Trophoblast cell (in vitro differentiated cells and primary cell): ENCODE data around the gene HYAL2.
A peak's percentile ranks its signal among the peaks of the same experiment; 100 is the strongest.

Experiments
- DNase-seq, 2 donors: peaks; one replicate each; pipeline ENCODE4 v3.0.0-alpha.2; 2016
- H2AFZ ChIP-seq: 2 replicates; pipeline ENCODE4 v1.6.1; 2013; ENCODE audit warnings: low read length, moderate library complexity, mild to moderate bottlenecking; ENCODE audit not compliant: insufficient read depth, poor library complexity
- H2AK5ac ChIP-seq: 2 replicates; pipeline ENCODE4 v1.6.1; 2013; ENCODE audit warnings: mild to moderate bottlenecking, low read length
- H2BK120ac ChIP-seq: 2 replicates; pipeline ENCODE4 v1.6.1; 2013; ENCODE audit warnings: low read length, mild to moderate bottlenecking, moderate library complexity; ENCODE audit not compliant: insufficient read depth, poor library complexity
- H2BK12ac ChIP-seq: 2 replicates; pipeline ENCODE4 v1.6.1; 2013; ENCODE audit warnings: mild to moderate bottlenecking, low read length, moderate library complexity
- H2BK5ac ChIP-seq: 2 replicates; pipeline ENCODE4 v1.6.1; 2013; ENCODE audit warnings: low read length, low read depth, moderate library complexity, mild to moderate bottlenecking; ENCODE audit not compliant: poor library complexity
- H3K14ac ChIP-seq: 2 replicates; pipeline ENCODE4 v1.6.1; 2013; ENCODE audit warnings: mild to moderate bottlenecking, low read length
- H3K18ac ChIP-seq: 2 replicates; pipeline ENCODE4 v1.6.1; 2013; ENCODE audit warnings: mild to moderate bottlenecking, low read length
- H3K23ac ChIP-seq: 2 replicates; pipeline ENCODE4 v1.6.1; 2013; ENCODE audit warnings: low read length
- H3K27ac ChIP-seq: 2 replicates; pipeline ENCODE4 v1.5.1; 2013; ENCODE audit warnings: low read depth, mild to moderate bottlenecking, inconsistent platforms, low read length, moderate library complexity
- H3K27me3 ChIP-seq: 2 replicates; pipeline ENCODE4 v1.6.1; 2013; ENCODE audit warnings: inconsistent platforms, mild to moderate bottlenecking, low read length, moderate library complexity; ENCODE audit not compliant: insufficient read depth
- H3K36me3 ChIP-seq, 2 experiments: 1 replicate in 1 of 2; 2 replicates in 1 of 2; pipeline ENCODE4 v1.6.1; 2013; ENCODE audit warnings: low read length in 2 of 2, mild to moderate bottlenecking in 2 of 2, moderate library complexity in 1 of 2; ENCODE audit not compliant: insufficient read depth in 2 of 2, control insufficient read depth in 1 of 2
- H3K4ac ChIP-seq: 2 replicates; pipeline ENCODE4 v1.6.1; 2013; ENCODE audit warnings: low read depth, mild to moderate bottlenecking, low read length, moderate library complexity
- H3K4me1 ChIP-seq, 2 experiments: 1 replicate in 1 of 2; 2 replicates in 1 of 2; pipeline ENCODE4 v1.6.1; 2013; ENCODE audit warnings: low read length in 2 of 2, mild to moderate bottlenecking in 2 of 2, moderate library complexity in 1 of 2; ENCODE audit not compliant: insufficient read depth in 2 of 2, control insufficient read depth in 1 of 2
- H3K4me2 ChIP-seq: 2 replicates; pipeline ENCODE4 v1.6.1; 2013; ENCODE audit warnings: inconsistent platforms, mild to moderate bottlenecking, low read length, moderate library complexity
- H3K4me3 ChIP-seq: 2 replicates; pipeline ENCODE4 v1.5.1; 2013; ENCODE audit warnings: mild to moderate bottlenecking, low read depth, low read length, inconsistent platforms
- H3K79me1 ChIP-seq: one replicate; pipeline ENCODE4 v1.6.1; 2013; ENCODE audit warnings: low read length
- H3K79me2 ChIP-seq: 2 replicates; pipeline ENCODE4 v1.6.1; 2013; ENCODE audit warnings: low read length, mild to moderate bottlenecking; ENCODE audit not compliant: control insufficient read depth, insufficient read depth, poor library complexity
- H3K9ac ChIP-seq: 2 replicates; pipeline ENCODE4 v1.6.1; 2013; ENCODE audit warnings: mild to moderate bottlenecking, low read length
- H3K9me3 ChIP-seq: 2 replicates; pipeline ENCODE4 v1.6.1; 2013; ENCODE audit warnings: low read depth, mild to moderate bottlenecking, control low read depth, inconsistent platforms, low read length; ENCODE audit not compliant: insufficient read depth
- H4K12ac ChIP-seq: 2 replicates; pipeline ENCODE4 v1.6.1; 2013; ENCODE audit warnings: low read depth, mild to moderate bottlenecking, low read length, moderate library complexity
- H4K8ac ChIP-seq: 2 replicates; pipeline ENCODE4 v1.6.1; 2013; ENCODE audit warnings: low read depth, mild to moderate bottlenecking, low read length, moderate library complexity
- H4K91ac ChIP-seq: one replicate; pipeline ENCODE4 v1.6.1; 2013; ENCODE audit warnings: low read depth, mild to moderate bottlenecking, low read length, moderate library complexity
- WGBS: extraction: QIAGEN DNeasy Blood & Tissue Kit; methylation state at CpG from one replicate; pipeline ENCODE4 v1.1.7; 2013; ENCODE audit warnings: missing lambda C conversion rate; ENCODE audit not compliant: insufficient read length, insufficient coverage; ENCODE audit errors: extremely low coverage; 5-methylcytosine and 5-hydroxymethylcytosine counted together

The HYAL2 gene

DNA sequence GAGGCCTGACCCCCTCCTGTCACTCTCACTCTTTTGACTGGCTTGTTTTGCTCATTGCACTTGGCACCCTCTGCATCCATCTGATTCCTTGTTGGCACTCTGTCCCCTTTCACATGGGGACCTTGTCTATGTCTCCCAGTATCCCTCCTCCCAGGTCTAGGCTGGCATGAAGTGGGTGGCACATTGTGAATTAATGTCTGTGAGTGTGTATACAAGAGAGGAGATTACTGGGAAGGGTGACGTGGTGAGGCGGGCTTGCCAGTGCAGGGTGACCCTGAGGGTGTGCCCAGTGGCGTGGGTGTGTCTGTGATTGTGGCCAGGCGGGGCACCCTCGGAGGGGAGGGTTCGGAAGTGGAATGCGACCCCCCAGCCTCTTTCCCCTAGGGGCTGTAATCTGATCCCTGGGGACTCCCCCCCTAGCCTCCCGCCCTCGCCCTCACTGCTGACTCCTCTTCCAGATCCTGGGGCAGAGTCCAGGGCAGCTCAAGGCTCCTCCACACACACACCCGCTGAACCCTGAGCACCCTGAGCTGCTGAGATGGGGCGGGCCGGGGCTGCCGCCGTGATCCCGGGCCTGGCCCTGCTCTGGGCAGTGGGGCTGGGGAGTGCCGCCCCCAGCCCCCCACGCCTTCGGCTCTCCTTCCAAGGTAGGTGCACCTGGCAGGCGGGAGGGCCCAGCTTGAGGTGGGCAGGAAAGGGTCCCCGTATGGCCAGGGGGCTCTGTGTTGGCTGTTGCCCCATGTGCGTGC lies 53.7 kb downstream of the HYAL2 start, which contains the start of gene SEMA3B:
TSS of gene SEMA3B (plus strand) at position 445 of the 749 bp plus-strand sequence. CDS start at position 539, 94 bp downstream.
- Histone ChIP-seq H3K27ac (no peak within 1 kb of the TSS), H4K91ac (peak within 1 kb of the TSS; percentile 65), H3K79me1 (peaks cover 28% of the 10 kb centered on the region), H3K23ac (no peak within 1 kb of the TSS), H2BK5ac (no peak within 1 kb of the TSS), H4K8ac (no peak within 1 kb of the TSS), H2AFZ (no peak within 1 kb of the TSS), H4K12ac (no peak within 1 kb of the TSS), H3K4me2 (no peak within 1 kb of the TSS), H3K4me1 (peaks cover 49 to 50% of the 10 kb centered on the region in 2 experiments), H2BK120ac (peak within 1 kb of the TSS; percentile 34), H3K4ac (peak within 1 kb of the TSS; percentile 13), H2BK12ac (peak within 1 kb of the TSS; percentile 44), H3K79me2 (peaks cover 7% of the 10 kb centered on the region), H3K9ac (no peak within 1 kb of the TSS), H3K14ac (peak within 1 kb of the TSS; percentile 16), H3K4me3 (no peak within 1 kb of the TSS), H3K36me3 (no peaks in the 10 kb centered on the region), H3K9me3 (no peaks in the 10 kb centered on the region), H3K18ac (no peak within 1 kb of the TSS), H3K27me3 (no peaks in the 10 kb centered on the region), H2AK5ac (peak within 1 kb of the TSS; percentile 51)
- no CpG with 5 or more reads among the region's 21 CpGs for WGBS
- DNase-seq = no peak

DNA sequence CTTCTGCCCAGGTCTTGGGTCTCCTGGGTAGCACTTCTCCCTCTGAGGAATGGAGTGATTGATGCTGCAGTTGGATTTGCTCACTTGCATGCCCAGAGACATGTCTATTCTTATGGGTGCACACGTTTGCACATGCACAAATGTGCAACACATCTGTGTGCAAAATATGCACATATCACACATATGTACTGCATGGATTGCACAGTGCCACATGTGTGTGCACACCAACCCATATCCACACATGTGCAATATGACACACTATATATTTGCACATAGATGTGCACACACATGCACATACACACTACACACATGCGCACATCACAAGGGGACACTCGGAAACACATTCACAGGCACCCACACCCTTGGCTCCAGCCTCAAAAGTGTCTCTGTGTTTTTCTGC lies 54.3 kb downstream of the HYAL2 start:
- H3K79me1 ChIP-seq = peaks cover 30% of the 10 kb centered on the region
- no peak overlapping the region for H3K18ac ChIP-seq

More for the DNA sequence above, 54.3 kb downstream of the HYAL2 start:
- Histone ChIP-seq H2AFZ (no peak overlapping the region), H3K14ac (no peak overlapping the region), H3K23ac (no peak overlapping the region), H3K36me3 (no peaks in the 10 kb centered on the region), H3K27ac (no peak overlapping the region), H4K91ac (no peak overlapping the region), H2BK120ac (no peak overlapping the region), H3K4ac (no peak overlapping the region), H4K8ac (no peak overlapping the region), H3K4me2 (no peak overlapping the region), H3K27me3 (no peaks in the 10 kb centered on the region), H3K9ac (no peak overlapping the region), H3K9me3 (no peaks in the 10 kb centered on the region), H2BK12ac (no peak overlapping the region), H3K4me1 (peaks cover 53 to 54% of the 10 kb centered on the region in 2 experiments), H2AK5ac (no peak overlapping the region), H3K4me3 (no peak overlapping the region), H2BK5ac (no peak overlapping the region), H3K79me2 (peaks cover 7% of the 10 kb centered on the region), H4K12ac (no peak overlapping the region)
- DNase-seq = no peak
- no CpG with 5 or more reads among the region's 3 CpGs for WGBS
